GM20000 (cell line): ENCODE results near the gene ZIC2.
"Not testable (repeated sequence)": the region's sequence is repeated elsewhere in the genome, so short reads cannot be mapped to it uniquely, and the experiment has no call there.

Source experiments
- DNase-seq: peaks from one replicate; pipeline ENCODE4 v3.0.0; 2012; ENCODE audit warnings: low spot score
- CTCF ChIP-seq: IDR thresholded peaks from 2 replicates; pipeline ENCODE4 v1.5.1; 2012; ENCODE audit warnings: mild to moderate bottlenecking, control low read depth; ENCODE audit errors: extremely low read depth, missing control alignments

The ZIC2 gene

GRCh38 chr13:99944606-99945005 lies 37.0 kb upstream of the ZIC2 start:
- no peak for DNase-seq
- TF ChIP-seq CTCF, result no peak

GRCh38 chr13:99945515-99945914 lies 36.1 kb upstream of the ZIC2 start:
- not testable (repeated sequence) for DNase-seq

- no peak for TF ChIP-seq CTCF
- no peak for DNase-seq
Measured at GRCh38 chr13:99947666-99948065, 33.9 kb upstream of the ZIC2 start.

- no peak for DNase-seq
- TF ChIP-seq CTCF, result no peak
Measured at GRCh38 chr13:99948411-99948810, 33.2 kb upstream of the ZIC2 start.

- no peak for DNase-seq
- no peak for TF ChIP-seq CTCF
Measured at GRCh38 chr13:99948907-99949678, 32.5 kb upstream of the ZIC2 start.

- TF ChIP-seq CTCF, result no peak
- no peak for DNase-seq
Measured at GRCh38 chr13:99949679-99950413, 31.7 kb upstream of the ZIC2 start.

- not testable (repeated sequence) for DNase-seq
Measured at GRCh38 chr13:99951666-99952065, 29.9 kb upstream of the ZIC2 start.

GRCh38 chr13:99953138-99953755 lies 28.3 kb upstream of the ZIC2 start:
- no peak for TF ChIP-seq CTCF
- DNase-seq, result no peak
